T-helper 22 cell (primary cell): ENCODE measurements around the gene VAMP1.
"Not testable (repeated sequence)": the region's sequence is repeated elsewhere in the genome, so short reads cannot be mapped to it uniquely, and the experiment has no call there.

Source experiments
- DNase-seq: peaks from one replicate; pipeline ENCODE4 v3.0.0-alpha.2; 2020; ENCODE audit warnings: low read depth

VAMP1 gene

DNA sequence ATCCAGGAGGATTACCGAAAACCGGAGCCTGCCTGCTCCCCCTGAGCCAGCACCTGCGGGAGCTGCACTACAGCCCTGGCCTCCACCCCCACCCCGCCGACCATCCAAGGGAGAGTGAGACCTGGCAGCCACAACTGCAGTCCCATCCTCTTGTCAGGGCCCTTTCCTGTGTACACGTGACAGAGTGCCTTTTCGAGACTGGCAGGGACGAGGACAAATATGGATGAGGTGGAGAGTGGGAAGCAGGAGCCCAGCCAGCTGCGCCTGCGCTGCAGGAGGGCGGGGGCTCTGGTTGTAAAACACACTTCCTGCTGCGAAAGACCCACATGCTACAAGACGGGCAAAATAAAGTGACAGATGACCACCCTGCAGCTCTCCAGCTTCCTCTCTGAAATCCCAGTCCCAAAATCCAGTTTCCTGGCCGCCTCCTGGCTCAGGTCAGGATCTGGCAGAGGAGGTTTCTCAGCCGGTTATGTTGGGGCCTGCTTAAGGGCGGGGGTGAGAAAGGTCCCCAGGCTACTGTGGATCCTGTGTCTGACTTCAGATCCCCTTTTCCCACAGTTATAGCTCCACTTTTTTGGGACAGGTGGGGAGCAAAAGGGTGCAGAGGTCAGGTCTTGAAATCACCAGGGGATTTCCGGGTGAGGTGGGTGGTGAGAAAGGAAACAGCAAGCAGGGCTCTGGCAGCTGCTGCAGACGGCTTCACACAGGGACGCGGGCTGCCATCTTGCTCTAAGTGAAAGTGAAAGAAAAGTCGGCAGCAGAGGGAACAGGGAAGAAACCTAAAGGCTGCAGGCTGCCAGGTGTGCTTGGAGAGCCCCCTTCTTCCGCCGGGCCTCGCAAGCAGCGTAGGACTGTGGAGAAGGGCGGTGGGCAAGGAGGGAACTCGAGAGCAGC is 18.9 kb downstream of the VAMP1 start, which contains the start of gene TAPBPL:
Gene TAPBPL, plus strand, starts transcription at position 695 of the 897 bp plus-strand sequence. CDS start 207 bp downstream, outside the sequence.
- peak; percentile 77 for DNase-seq

DNA sequence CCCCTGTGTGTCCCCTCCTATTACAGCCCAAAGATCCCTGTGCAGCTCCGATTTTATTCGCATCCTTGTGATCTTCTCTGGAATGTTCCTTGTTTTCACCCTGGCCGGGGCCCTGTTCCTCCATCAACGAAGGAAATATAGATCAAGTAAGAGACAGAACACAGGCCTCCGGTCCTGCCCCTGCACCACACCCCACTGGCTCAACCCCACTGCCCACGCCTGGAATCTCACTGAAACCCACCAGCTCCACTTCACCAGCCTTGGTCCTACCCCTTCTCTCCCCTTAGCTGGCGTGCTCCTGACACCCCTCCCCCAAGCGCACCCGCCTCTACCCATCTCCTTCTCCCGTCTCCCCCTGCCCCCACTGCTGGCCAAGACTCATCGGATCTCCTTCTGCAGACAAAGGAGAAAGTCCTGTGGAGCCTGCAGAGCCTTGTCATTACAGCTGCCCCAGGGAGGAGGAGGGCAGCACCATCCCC is 19.6 kb downstream of the VAMP1 start:
- DNase-seq, result no peak

DNA sequence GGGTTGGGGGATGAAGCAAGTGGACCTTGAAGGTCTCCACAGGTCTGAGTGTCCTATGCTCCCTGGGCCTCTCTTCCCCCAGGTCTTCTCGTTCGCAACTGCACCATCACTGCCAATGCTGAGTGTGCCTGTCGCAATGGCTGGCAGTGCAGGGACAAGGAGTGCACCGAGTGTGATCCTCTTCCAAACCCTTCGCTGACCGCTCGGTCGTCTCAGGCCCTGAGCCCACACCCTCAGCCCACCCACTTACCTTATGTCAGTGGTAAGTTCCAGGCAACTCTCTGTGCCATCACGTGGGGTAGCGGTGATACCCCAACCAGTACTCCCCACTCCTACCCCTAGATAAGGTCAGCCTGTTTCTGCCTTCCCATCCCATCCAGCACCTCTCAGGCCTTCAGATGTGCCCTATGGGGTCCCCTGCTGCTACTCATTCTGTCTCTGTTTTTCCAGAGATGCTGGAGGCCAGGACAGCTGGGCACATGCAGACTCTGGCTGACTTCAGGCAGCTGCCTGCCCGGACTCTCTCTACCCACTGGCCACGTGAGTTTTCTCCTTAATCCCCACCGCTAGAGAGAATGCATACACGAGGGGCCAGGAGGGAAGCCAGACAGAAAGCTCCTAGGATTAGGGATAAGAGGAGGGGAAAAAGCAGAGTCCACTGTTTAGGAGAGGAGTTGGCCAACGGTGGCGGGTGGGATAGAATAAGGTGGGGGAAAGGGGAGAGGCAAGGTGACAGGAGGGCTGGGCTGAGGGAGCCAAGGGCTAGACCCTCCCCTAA is 20.2 kb downstream of the VAMP1 start:
- no peak for DNase-seq

DNA sequence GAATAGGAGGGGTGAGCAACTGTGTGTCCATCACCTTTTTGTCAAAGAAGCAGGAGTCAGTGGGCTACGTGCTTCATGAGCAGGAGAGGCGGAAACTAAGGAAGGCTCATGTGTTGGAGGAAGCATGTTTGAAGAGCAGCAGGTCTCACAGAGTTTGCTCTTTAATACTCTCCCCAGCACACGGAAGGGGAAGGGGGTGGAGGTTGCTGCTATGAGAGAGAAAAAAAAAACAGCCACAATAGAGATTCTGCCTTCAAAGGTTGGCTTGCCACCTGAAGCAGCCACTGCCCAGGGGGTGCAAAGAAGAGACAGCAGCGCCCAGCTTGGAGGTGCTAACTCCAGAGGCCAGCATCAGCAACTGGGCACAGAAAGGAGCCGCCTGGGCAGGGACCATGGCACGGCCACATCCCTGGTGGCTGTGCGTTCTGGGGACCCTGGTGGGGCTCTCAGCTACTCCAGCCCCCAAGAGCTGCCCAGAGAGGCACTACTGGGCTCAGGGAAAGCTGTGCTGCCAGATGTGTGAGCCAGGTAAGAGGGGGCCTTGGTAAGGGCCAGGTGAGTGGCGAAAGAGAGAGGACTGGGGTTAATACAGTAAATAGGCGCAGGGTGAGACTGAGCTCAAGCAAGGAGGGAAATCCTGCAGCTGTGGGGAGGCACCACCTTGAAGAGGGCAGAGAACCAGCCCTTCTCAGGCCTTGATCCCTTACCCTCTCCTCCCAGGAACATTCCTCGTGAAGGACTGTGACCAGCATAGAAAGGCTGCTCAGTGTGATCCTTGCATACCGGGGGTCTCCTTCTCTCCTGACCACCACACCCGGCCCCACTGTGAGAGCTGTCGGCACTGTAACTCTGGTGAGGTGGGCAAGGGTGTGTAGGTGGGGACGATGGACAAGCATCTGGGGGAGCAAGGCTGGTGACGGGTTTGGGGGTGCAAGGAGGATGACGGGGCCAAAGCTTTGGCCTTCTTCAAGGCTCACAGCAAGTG is 25.5 kb downstream of the VAMP1 start, which contains the start of gene CD27:
Gene CD27, plus strand, starts transcription at position 252 of the 985 bp plus-strand sequence. Its CDS starts 141 bp downstream, at position 393.
- no peak for DNase-seq

DNA sequence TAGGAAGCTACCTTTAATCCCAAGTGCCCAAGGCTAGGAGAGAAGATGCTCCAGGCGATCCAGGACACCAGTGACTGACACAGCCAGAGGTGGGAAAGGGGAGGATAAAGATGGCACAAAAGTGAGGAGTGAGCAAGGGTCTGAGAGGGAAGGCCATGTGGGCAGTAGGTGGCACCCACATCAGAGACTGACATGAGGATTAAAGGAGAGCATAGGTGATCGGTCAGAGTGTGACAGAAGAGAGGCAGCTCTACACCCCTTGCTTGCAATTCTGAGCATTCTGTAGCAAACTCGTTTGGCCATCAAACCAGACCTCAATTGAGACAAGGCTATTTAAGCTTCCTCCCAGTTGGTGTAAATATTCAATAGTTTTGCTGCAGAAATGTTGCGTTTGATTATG is 26.4 kb downstream of the VAMP1 start:
- DNase-seq, result no peak

DNA sequence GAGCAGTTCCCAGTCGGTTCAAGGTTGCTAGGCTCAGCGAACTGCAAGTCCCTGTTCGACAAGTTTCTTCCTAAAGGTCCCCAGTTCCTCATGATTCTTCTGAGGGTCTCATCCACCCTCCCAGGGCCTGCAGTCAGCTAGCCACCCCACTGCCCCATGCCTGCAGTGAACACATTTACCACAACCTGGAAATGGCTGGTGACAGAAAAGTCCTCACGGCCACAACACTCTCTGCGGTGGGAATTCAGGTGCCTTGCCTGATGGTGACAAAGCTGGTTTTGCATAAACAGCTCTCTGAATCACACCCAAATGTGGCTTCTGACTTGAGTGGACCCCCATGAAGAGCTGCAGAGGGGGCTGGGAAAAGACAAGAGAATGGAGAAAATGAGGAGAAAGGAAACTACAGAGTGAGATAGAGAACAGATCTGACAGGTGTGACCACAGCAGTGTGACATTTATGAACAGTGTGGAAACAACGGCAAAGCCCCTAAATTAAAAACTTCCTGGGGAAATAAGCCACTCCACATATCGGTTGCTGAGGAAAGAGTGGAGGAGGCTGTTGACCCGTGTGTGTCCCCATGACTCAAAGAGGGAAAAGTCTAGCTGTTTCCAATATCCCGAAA is 27.0 kb downstream of the VAMP1 start:
- no peak for DNase-seq

DNA sequence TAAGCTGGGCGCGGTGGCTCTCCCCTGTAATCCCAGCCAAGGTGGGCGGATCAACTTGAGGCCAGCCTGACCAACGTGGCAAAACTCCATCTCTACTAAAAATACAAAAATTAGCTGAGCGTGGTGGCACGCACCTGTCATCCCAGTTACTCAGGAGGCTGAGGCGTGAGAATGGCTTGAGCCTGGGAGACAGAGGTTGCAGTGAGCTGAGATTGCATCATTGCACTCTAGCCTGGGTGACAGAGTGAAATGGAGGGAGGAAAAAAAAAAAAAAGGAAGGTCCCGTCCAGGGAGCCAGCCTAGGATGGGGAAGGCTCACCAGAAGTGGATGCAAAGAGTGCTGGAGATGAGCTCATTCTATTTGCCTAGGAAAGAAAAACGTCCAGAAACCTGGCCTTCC is 27.6 kb downstream of the VAMP1 start:
- DNase-seq, result no peak

DNA sequence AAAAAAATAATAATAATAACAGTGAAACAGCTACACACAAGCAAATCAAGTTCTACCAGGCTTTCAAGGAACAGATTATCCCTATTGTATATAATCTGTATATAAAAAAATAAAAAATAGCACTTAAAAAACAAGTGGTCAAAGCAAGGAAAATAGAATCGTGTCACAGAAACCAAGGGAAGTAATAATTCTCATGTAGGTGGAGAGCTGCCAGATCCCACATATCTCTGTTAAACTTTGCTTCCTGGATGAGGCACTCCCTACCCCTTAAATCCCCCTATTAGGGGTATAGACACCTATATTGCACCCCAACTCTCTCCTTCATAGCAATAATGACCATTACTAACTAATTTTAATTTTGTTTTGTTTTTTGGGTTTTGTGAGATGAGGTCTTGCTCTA is 30.1 kb downstream of the VAMP1 start:
- DNase-seq, result no peak

DNA sequence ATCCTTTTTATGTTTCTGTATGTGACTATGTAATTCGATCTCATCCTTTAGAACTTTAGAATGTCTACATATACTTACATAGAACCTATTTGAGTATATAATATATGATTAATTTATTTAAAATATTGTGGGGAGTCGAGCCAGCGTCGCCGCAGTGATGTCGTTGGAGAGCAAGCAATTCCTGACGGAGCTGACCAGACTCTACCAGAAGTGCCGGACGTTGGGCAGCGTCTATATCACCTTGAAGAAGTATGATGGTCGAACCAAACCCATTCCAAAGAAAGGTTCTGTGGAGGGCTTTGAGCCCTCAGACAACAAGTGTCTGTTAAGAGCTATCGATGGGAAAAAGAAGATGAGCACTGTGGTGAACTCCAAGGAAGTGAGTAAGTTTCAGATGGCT is 32.1 kb downstream of the VAMP1 start:
- DNase-seq, result no peak

DNA sequence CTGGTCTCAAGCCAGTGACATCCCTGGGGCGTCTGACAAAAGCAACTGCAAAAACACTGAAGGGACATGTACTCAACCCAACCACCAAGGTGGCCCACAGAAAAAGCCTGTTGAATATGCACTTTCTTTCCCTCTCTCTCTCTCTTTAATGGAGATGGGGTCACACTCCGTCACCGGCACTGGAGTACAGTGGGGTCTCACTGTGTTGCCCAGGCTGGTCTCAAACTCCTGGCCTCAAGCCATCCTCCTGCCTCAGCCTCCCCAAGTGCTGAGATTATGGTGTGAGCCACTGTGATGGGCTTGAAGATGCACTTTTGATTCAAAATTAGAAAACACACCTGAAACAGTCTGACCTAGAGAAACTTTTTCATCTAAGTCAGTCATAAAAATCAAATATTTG is 32.9 kb downstream of the VAMP1 start:
- DNase-seq, result no peak

DNA sequence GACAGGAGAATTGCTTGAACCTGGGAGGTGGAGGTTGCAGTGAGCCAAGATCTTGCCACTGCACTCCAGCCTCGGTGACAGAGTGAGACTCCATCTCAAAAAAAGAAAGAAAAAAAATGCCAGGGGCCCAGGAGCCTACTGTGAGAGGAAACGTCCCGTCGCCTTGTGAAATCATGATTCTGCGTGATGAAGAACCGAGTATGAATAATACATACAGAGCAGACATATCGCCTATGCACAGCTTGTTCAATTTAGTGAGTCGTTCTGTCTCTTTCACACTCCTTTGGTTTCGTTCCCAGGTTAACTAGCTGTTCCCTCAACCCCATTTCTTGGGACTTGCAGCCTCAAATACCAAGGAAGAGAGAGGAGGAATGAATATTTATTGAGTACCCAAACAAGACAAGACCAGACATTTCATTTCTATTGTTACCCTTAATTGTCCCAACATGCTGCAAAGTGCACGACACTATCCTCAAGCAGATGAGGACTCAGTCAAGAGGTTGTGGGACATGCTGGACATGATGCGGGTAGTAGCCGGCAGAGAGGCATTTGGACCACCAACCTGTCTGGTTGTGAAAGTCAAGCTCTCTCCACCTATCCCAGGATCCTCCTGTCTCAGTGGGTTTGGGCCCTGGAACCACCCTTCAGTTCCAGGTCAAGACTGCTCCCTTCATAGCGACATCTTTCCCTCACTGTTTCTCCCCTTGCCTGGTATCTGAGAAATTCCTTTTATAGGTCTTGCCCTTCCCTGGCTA is 34.3 kb downstream of the VAMP1 start:
- DNase-seq, result no peak

DNA sequence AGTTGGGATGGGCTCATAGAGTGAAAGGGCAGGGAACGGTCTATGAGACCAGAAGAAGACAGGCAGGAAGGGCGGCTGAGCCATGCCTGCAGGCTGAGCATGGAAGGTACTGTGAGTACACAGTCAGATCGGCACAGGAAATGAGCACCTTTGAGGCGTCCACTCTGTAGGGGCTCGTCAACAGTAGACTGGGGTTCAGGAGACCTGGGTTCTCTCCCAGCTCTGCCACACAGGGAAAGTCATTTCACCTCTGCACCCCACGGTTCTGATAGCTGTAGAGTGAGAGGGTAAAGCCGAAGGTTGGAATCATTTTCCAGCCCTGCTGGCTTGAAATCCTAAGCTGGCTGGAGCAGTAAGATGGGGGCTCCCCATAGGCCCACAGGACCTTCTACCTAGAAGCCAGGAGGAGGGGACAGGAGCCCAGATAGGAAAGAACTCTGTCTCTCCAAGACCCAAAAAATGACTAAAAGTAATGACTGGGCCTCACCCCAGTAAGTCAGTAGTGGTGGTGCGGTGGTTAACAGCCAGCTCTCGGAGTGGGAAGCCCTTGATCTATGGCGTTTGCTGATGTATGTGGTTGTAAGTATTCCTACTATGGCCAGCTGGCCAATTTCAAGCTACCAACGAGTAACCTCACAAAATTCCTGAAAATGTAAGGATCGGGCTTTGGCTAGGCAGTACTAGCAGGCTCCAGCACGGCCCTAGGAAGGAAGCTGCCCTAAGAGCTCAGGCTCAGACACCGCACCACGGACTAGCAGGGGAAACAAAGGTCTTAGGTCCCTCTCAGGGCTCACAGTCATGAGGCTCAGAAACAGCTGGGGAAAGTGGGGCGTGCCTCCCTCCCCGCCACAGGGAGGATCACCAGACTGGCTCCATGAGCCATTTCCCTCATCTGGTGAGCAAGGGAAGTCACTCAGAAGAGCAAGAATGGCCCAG is 36.0 kb downstream of the VAMP1 start:
- no peak for DNase-seq

DNA sequence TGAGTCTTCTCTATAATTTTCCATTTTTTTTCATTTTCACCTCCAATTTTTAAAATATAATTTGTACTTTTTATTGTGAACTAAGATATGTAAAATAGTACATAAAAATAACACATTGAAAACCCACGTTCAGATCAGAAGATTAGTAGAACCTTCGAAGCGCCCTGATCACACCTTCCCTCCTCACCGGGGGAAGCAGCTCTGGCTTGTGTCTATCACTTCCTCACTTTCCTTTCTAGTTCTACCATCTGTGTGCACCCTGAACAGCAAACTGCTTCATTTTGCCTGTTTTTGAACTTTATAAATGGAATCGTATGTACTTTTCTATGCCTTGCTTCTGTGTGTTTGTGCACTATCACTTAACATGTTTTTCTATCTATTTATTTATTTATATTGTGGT is 37.5 kb downstream of the VAMP1 start:
- no peak for DNase-seq

DNA sequence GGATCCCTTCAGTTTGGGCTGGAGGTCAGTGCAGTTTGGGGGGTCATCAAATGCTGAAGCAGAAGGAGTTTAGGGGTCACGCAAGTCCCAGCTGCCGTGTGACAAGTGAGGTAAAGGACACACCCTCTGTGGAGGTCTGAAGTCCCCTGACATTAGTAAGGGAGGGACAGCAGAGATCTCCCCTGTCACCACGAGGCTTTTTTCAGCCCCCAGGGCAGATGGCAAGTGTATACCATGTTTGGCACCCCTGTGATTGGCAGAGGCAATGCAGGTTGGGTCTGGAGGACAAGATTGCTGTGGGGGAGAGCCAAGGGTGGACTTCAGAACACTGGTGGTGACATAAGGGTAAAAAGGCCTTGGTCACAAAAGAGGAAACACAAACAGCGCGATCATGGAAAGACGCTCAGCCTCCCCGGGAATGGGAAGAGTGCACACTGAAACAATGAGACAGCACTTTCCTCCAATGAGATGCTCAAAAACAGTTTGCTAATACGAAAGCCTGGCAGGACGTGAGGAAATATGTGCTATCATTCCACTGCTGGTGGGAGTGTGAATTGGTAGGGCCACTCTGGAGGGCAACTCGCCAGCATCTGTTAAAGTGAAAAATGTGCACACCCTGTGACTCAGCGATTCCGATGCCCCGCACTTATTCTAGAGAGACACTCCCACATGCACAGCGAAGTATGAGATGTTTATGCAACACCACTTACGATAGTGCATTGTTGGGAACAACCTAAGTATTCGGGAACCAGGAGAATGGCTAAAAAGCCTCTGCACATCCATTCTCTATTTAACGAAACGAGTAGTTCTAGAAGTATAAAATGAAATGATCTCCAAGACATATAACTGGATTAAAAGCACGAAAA is 40.1 kb downstream of the VAMP1 start:
- no peak for DNase-seq

DNA sequence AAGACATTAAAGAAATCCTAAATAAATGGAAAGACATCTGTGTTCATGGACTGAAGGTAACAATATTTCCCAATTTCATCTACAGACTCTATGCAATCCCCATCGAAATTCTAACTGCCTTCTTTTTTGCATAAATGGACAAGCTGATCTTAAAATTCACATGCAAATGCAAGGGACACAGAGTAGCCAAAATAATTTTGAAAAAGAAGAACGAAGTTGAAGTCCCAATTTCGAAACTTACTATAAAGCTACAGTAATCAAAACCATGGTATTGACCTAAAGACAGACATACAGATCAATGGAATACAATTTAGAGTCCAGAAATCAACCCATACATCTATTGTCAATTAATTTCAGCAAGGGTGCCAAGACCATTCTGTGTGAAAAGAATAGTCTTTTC is 42.2 kb downstream of the VAMP1 start:
- DNase-seq, result no peak

DNA sequence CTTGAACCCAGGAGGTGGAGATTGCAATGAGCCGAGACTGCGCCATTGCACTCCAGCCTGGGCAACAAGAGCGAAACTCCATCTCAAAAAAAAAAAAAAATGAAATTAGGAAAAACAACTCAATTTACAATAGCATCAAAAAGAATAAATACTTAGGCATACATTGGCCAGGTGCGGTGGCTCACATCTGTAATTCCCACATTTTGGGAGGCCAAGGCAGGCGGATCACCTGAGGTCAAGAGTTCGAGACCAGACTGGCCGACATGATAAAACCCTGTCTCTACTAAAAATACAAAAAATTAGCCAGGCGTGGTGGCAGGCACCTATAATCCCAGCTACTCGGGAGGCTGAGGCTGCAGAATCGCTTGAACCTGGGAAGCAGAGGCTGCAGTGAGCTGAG is 42.7 kb downstream of the VAMP1 start:
- not testable (repeated sequence) for DNase-seq

DNA sequence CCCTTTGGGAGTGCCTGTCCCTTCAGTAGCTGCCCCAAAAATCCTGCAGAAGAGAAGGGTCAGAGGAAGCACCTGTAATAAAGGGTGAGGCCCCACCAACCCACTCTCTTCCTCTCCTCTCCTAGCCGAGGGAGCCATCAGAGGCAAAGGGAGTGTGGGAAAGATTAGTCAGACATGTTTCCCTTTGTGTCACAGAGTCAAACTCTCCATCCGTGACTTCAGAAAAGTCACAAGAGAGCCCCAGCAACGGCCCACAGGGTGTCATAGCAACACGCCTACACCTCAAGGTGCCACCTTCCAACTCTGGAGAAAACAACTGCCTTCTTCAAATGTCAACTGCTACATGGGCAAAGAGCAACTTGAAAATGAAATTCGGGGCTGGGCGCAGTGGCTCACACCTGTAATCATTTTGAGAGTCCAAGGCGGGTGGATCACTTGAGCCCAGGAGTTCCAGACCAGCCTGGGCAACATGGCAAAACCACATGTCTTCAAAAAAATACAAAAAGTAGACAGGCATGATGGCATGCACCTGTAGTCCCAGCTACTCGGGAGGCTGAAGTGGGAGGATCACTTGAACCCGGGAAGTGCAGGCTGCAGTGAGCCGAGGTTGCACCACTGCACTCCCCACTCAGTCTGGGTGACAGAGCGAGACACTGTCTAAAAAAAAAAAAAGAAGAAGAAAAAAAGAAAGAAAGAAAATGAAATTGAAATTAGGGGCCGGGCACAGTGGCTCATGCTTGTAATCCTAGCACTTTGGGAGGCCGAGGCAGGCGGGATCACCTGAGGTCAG is 43.4 kb downstream of the VAMP1 start:
- peak; percentile 57 for DNase-seq
